Measurements from ENCODE around the gene RAB10. TPM values are rescaled to one million over a fixed set of nuclear protein-coding genes. Genes with fewer than 3 reads are reported as not detected.

Gene RAB10
- total RNA-seq, 1 experiment from 2014 or later, result 167 TPM

DNA sequence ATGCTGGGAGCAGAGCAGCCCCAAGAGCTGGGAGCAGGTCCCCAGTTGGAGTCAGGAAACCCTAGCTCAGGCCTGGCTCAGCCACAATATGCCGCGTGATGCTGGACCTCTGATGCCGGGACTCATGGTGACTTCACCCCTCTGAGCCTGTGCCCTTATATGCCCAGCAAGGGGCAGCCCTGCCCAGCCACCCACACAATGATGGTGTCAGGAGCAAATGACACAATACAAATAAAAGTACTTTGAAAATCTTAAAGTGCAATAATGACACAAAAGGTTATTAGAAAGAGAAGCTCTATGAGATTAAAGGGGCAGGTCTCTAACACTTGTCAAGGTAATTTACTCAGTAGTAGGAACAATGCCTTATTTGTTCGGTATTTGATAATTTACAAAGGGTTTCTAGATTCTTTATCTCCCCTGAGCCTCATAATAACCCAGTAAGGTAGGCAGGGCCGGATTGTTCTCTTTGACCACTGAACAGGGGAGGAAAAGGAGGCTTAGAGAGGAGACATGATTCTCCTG, 33.3 kb upstream of the RAB10 start:
- Histone ChIP-seq H3K4me3 (replicated peaks in 1 of 2; ENCODE audit: low read depth in 1 of 2, low read length in 2 of 2) (no peak overlapping the region), H2AFZ (ENCODE audit: low read depth, low read length, poor library complexity, severe bottlenecking) (no peak overlapping the region), H3K4me2 (ENCODE audit: low read length) (peak overlapping the region; percentile 43), H3K79me2 (ENCODE audit: insufficient read depth, low read length) (no peaks in the 10 kb centered on the region), H3K27me3 (ENCODE audit: insufficient read depth, low read length) (no peaks in the 10 kb centered on the region), H3K9me2 (ENCODE audit: insufficient read depth) (no peaks in the 10 kb centered on the region), H3K9me3 (ENCODE audit: control insufficient read depth in 1 of 2, insufficient read depth in 1 of 2, low read depth in 1 of 2, low read length in 2 of 2) (no peaks in the 10 kb centered on the region), H3K9ac (ENCODE audit: low read length) (no peak overlapping the region), H4K20me1 (ENCODE audit: insufficient read depth) (no peaks in the 10 kb centered on the region), H3K36me3 (ENCODE audit: control insufficient read depth in 1 of 2, insufficient read depth in 2 of 2, low read length in 2 of 2) (no peaks in the 10 kb centered on the region), H3K27ac (ENCODE audit: low read depth, low read length) (no peak overlapping the region), H3K4me1 (ENCODE audit: control insufficient read depth in 1 of 2, insufficient read depth in 2 of 2, low read length in 2 of 2) (peaks cover 20 to 60% of the 10 kb centered on the region in 2 experiments)
- ATAC-seq (peak; percentile 15; the same call in 1 of the 2 replicates), DNase-seq (ENCODE audit: low read depth, low spot score) (no peak)
- intact Hi-C loops (cut with micrococcal nuclease), result no loop called here
- BruUV-seq (replicated peaks), result no TSS peak
- ChIA-PET CTCF (interaction anchor here (0.8 to 1.5 kb wide), 2 partner anchors 9 to 16 kb away, joined by 3 to 6 read pairs; no protein-coding TSS in a partner anchor), POLR2A (interaction anchor here (1.1 to 1.5 kb wide), 2 partner anchors 12 to 33 kb away, joined by 3 to 4 read pairs; partner anchors contain the start of gene RAB10), RAD21 (ENCODE audit: low non-redundant PET in 1 of 2, low total read pairs in 2 of 2, uncharacterized antibody in 2 of 2, unreplicated experiment in 2 of 2) (interaction anchor here in 1 of 2 experiments (0.6 kb wide), 1 partner anchor 32 kb away, joined by 3 read pairs; no protein-coding TSS in a partner anchor)
- TF ChIP-seq YY1 (IDR thresholded peaks at IDR 0.05; ENCODE audit: extremely low read depth, insufficient replicate concordance, low read depth, low read length) (no peak), JUND (IDR thresholded peaks at IDR 0.05) (no peak; the same call in 1 of the 2 replicates), SRF (IDR thresholded peaks at IDR 0.05; ENCODE audit: low read depth) (peak; percentile 65), EGR1 (IDR thresholded peaks at IDR 0.05; ENCODE audit: low read depth) (peak; percentile 82), RAD21 (IDR thresholded peaks at IDR 0.05; ENCODE audit: low read depth) (peak; percentile 48; the same call in 1 of the 2 replicates)

DNA sequence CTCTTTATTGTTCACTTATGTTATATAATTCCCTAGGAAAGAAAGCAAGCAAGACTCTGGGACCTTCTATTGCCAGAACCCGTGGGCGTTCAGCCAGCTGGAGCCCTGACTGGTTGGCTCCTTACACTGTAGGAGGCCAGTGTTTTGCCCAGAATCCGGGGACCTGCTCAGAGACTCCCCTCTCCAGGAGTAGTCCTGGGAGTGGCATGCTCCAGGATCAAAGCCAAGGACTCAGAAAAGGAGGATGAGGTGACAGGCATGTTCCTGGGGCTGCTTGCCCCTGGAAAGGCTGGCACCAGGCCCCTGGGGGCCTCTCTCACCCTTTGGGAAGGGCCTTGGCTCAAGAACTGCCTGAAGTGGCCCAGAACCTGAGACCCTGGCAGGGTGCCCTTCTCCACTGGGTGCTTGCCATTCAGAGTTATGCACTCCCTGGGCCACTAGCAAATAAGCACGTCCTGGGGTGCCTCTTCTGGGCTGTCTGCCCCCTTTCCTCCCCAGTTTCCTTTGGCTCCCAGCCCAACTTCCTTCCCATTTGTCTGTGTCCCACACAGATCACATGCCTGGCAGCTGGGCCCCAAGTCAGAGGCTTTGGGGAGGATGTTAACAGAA, 32.0 kb upstream of the RAB10 start:
- Histone ChIP-seq H3K27me3 (ENCODE audit: insufficient read depth, low read length) (no peaks in the 10 kb centered on the region), H3K9ac (ENCODE audit: low read length) (no peak overlapping the region), H3K4me3 (replicated peaks in 1 of 2; ENCODE audit: low read depth in 1 of 2, low read length in 2 of 2) (no peak overlapping the region), H3K4me1 (ENCODE audit: control insufficient read depth in 1 of 2, insufficient read depth in 2 of 2, low read length in 2 of 2) (peaks cover 20 to 58% of the 10 kb centered on the region in 2 experiments), H3K27ac (ENCODE audit: low read depth, low read length) (no peak overlapping the region; the same call in 1 of the 2 replicates), H3K9me2 (ENCODE audit: insufficient read depth) (no peaks in the 10 kb centered on the region), H2AFZ (ENCODE audit: low read depth, low read length, poor library complexity, severe bottlenecking) (no peak overlapping the region), H3K36me3 (ENCODE audit: control insufficient read depth in 1 of 2, insufficient read depth in 2 of 2, low read length in 2 of 2) (no peaks in the 10 kb centered on the region), H3K4me2 (ENCODE audit: low read length) (no peak overlapping the region; the same call in 1 of the 2 replicates), H3K9me3 (ENCODE audit: control insufficient read depth in 1 of 2, insufficient read depth in 1 of 2, low read depth in 1 of 2, low read length in 2 of 2) (no peaks in the 10 kb centered on the region), H3K79me2 (ENCODE audit: insufficient read depth, low read length) (no peaks in the 10 kb centered on the region), H4K20me1 (ENCODE audit: insufficient read depth) (no peaks in the 10 kb centered on the region)
- CTCF ChIA-PET, result no interaction called here
- POLR2A ChIA-PET, result no interaction called here
- DNase-seq (ENCODE audit: low read depth, low spot score) (no peak), ATAC-seq (no peak)
- TF ChIP-seq EGR1 (IDR thresholded peaks at IDR 0.05; ENCODE audit: low read depth) (peak; percentile 20; the same call in 1 of the 2 replicates), CBX3 (IDR thresholded peaks at IDR 0.05; ENCODE audit: low read depth) (no peak)
- no TSS peak for BruUV-seq (replicated peaks)
- intact Hi-C loops (cut with micrococcal nuclease), result no loop called here
- RAD21 ChIA-PET (ENCODE audit: low non-redundant PET in 1 of 2, low total read pairs in 2 of 2, uncharacterized antibody in 2 of 2, unreplicated experiment in 2 of 2), result no interaction called here

All from HCT116 (cell line).